NCI-H2227 (cell line): Measurements from ENCODE around the gene TSHR.
"Not testable (repeated sequence)": the region's sequence is repeated elsewhere in the genome, so short reads cannot be mapped to it uniquely, and the experiment has no call there.

Experiments used
- DNase-seq: peaks from one replicate; lab custom pipeline; 2025; ENCODE audit not compliant: unreplicated experiment; lab: John Stamatoyannopoulos, UW

The TSHR gene

GRCh38 chr14:80948291-80948690 is 7.1 kb upstream of the TSHR start:
- no peak for DNase-seq

- DNase-seq, result no peak
Measured at GRCh38 chr14:80951491-80951890, 3.9 kb upstream of the TSHR start.

DNA sequence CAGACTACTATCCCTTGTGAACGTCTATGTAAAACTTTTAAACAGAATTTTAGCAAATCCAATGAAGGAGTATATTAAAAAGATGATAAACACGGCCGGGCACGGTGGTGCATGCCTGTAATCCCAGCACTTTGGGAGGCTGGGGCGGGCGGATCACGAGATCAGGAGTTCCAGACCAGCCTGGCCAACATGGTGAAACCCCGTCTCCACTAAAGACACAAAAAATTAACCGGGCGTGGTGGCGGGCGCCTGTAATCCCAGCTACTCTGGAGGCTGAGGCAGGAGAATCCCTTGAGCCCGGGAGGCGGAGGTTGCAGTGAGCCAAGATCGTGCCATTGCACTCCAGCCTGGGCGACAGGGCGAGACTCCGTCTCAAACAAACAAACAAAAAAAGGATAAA is 2.2 kb upstream of the TSHR start:
- DNase-seq, result not testable (repeated sequence)

DNA sequence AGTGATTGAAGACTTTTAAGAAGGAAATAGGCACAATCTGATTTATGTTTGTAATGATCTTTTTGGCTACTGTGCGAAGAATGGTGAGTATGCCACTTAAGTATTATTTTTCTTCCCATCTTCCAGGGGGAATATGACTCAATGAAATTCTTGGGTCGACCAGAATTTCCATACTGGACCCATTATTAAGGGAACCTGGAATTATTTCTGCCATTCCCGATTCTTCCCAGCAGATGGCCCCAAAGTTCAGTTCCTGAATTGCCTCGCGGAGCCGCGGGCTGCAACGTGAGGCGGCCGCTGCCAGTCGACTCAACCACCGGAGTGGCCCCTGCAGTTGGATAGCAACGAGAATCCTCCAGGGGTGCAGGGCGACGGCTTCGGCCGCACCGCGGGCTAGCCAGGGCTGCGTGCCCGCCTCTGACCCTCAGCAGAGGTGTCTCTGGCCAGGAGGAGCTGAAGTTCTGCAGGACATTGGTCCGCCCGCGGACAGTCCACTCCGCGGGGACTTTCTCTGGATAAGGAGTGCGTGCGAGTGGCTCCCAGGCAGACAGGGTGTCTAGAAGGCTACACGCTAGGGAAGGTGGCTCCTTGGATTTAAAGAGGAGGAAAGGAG is 628 bp upstream of the TSHR start:
- DNase-seq, result peak; percentile 85

- DNase-seq, result no peak
Measured at GRCh38 chr14:80956102-80956501, 681 bp downstream of the TSHR start.

- no peak for DNase-seq
Measured at GRCh38 chr14:80956922-80957321, 1.5 kb downstream of the TSHR start.

- DNase-seq, result no peak
Measured at GRCh38 chr14:80957613-80958012, 2.2 kb downstream of the TSHR start.

DNA sequence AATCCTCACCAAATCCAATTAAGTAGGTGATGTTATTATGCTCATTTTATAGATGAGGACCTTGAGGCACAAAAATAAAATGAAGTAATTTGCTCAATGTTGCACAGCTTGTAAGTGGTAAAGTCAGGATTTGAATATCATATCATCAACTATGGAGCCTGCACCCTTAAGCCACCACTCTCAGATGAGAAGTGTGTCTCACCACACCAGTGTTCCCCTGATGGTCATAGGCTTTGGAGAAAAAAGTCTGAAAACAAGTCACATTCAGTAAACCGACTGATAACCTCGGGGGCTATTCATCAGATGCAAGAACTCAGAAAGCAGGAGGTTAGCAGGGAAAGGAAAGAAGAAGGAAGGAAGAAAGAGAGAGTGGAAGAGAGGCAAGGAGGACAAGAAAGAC is 2.8 kb downstream of the TSHR start:
- no peak for DNase-seq

- DNase-seq, result no peak
Measured at GRCh38 chr14:80958939-80959338, 3.5 kb downstream of the TSHR start.

GRCh38 chr14:80959496-80959895 is 4.1 kb downstream of the TSHR start:
- DNase-seq, result no peak

- no peak for DNase-seq
Measured at GRCh38 chr14:80965037-80965436, 9.6 kb downstream of the TSHR start.

- DNase-seq, result no peak
Measured at GRCh38 chr14:80973931-80974641, 18.7 kb downstream of the TSHR start.

- no peak for DNase-seq
Measured at GRCh38 chr14:80974679-80975078, 19.3 kb downstream of the TSHR start.

DNA sequence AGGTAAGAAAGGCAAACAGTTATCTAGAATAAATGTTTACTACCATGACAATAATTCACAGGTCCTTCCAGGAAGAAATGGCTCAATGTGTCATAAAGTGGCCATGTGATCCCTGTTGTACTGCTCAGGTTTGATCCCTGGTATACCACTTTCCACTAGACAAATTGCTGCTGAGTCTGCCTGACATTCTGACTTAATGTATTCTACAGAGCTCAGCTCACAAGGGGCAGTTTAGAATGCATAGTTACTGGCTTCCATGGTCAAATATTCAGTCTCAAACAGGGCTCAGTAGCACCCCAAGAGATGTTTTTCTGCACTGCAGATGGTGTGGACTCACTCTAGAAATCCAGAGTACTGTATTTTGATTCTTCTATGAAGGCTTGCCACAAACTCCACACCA is 21.8 kb downstream of the TSHR start:
- no peak for DNase-seq

DNA sequence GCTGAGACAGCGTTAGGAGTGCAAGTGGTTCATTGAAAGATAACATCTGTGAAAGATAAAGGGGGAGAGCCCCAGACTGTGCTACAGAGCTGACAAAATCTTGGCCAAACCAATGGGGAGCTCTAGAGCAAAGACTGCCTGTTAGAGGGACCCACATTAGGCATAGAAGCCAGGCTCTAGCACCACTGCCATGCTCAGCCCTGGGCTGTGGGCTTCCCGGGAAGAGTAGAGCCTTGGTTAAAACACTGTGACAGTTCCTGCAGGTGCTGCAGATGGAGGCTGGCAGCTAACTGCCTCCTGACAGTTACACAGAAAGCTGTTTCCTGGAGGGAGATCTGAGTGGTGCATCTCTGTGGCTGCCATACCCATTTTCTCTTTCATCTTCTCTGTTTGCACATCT is 23.0 kb downstream of the TSHR start:
- DNase-seq, result no peak

DNA sequence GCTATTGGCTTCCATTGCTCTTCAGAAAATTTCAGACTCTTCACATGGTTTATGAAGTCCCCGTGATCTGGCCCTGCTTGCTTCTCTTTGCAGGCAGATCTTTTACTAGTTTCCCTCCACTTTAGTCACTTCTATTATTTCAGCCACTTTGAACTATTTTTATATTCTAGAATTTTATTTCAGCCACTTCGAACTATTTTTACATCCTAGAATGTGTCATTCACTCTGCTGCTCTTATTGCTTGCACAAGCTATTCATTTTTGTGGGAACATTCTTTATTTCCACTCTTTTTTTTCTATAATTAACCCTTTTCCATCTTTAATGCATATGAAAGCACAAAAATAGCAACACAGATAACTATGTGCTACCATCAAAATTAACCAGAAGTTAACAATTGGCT is 24.5 kb downstream of the TSHR start:
- no peak for DNase-seq

- DNase-seq, result no peak
Measured at GRCh38 chr14:80981156-80981555, 25.7 kb downstream of the TSHR start.

- DNase-seq, result no peak
Measured at GRCh38 chr14:80981673-80982072, 26.3 kb downstream of the TSHR start.

GRCh38 chr14:80982711-80983110 is 27.3 kb downstream of the TSHR start:
- no peak for DNase-seq

DNA sequence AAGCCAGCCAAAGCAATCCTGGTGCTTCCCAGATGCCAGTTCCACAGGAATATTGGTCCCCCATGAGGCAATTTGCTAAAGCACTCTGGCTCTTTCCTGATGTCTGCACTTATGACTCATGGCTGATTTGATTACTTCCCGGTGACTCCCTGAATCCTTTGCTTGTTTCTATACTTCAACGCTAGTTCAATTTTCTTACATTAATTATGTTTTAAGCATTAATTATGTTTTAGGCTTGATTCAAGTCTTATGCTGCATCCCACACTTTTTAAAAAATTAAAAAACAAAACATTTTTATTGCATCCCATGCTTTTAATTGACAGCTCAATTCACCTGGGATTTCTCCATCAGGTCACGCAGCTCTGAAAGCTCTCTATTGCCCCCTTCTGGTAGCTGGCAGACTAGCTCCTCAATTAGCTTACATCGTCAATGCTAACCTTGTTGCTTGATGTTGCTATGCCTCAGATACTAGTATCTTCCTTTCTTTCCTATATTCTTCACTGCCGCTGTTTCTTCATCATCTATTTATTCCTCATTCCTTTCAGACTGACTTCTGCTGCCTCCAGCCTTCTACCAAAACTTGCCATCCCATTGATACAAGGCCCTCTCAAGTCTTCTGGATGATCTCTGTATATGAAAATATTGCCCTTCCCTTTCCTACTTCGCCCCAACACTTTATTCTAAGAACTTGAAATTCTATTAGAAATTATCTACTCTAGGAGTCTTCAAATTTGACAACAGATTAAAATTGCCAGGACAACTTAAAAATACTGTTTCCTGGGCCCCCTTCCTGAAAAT is 32.0 kb downstream of the TSHR start:
- peak; percentile 73 for DNase-seq

DNA sequence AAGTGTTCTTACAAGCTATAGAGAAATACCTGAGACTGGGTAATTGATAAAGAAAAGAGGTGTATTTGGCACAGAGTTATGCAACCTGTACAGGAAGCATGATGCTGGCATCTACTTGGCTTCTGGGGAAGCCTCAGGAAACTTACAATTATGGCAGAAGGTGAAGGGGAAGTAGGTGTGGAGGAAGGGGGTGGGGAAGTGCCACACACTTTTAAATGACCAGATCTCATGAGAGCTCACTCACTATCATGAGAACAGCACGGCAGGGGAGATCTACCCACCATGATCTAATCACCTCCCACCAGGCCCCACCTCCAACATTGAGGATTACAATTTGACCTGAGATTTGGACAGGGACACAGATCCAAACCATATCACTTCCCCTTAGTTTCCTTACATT is 32.8 kb downstream of the TSHR start:
- no peak for DNase-seq

DNA sequence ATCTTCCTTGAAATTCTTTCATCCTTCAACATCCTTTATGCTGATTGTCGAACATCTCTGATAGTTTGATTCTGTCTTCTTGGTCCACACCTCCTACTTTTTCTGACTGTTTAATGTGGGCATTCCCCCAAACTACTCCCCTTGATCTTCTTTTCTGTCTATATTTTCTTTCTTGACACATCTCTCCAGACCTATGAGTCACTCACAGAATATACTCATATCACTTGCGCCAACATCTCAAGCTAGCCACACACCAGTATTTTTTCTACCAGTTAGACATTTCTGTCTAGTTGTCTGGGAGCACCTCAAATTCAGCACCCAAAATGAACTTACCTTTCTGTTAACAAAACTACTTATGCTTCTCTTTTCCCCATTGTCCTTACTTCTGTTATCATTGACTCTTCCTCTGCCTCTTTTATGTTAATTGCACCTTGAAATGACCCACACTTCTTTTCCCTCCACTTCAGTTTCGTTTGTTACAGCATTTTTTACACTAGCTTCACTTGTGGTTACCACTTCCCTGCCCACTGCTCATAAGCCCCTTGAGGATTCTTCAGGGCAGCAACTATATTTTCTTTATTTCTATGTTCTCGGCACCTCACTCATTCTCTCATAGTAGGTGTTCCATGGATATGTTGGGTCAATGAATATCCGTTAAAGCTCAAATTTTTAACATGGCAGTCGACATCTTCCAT is 33.5 kb downstream of the TSHR start:
- DNase-seq, result no peak
